Naive thymus-derived CD8-positive, alpha-beta T cell (primary cell): ENCODE measurements around the gene SP8. TPM values are rescaled to one million over a fixed set of nuclear protein-coding genes. Genes with fewer than 3 reads are reported as not detected.
"Not testable (repeated sequence)": the region's sequence is repeated elsewhere in the genome, so short reads cannot be mapped to it uniquely, and the experiment has no call there.

Experiments used
- ATAC-seq, 2 donors: fragments of 150-1000 bp; cut with Tn5 transposase in 1 of 2; sonication (Bioruptor Pico), chemical (Tn5 transposase) in 1 of 2; 1 replicate in 1 of 2; 2 replicates in 1 of 2; pipeline ENCODE4 v1.10.0; 2021; ENCODE audit warnings: mild to moderate bottlenecking in 2 of 2, moderate library complexity in 2 of 2
- POLR2A ChIA-PET: fragments of 350-600 bp; sonication (Branson Sonifier 250); formaldehyde crosslinking; loops from one replicate; lab custom pipeline; 2021; ENCODE audit warnings: antibody characterized with exemption; lab: Charles Lee
- DNase-seq, 10 donors: peaks; one replicate each; pipeline versions ENCODE4 v3.0.0 to v3.0.0-alpha.2; 2020 to 2022
- H3K27ac Mint-ChIP-seq, 10 donors: one replicate each; pipeline ENCODE4 v1.8.0; 2020 to 2022; ENCODE audit warnings: mild to moderate bottlenecking in 10 of 10, mixed read lengths in 10 of 10, moderate library complexity in 4 of 10, inconsistent platforms in 1 of 10
- H3K27me3 Mint-ChIP-seq, 5 donors: one replicate each; pipeline ENCODE4 v1.8.0; 2021 to 2022; ENCODE audit warnings: mixed read lengths in 5 of 5
- H3K36me3 Mint-ChIP-seq, 3 donors: one replicate each; pipeline ENCODE4 v1.8.0; 2020 to 2022; ENCODE audit warnings: mixed read lengths in 3 of 3, mild to moderate bottlenecking in 2 of 3, inconsistent platforms in 1 of 3
- H3K4me1 Mint-ChIP-seq, 4 donors: one replicate each; pipeline ENCODE4 v1.8.0; 2021 to 2022; ENCODE audit warnings: mixed read lengths in 4 of 4
- H3K4me3 Mint-ChIP-seq, 10 donors: one replicate each; pipeline ENCODE4 v1.8.0; 2020 to 2022; ENCODE audit warnings: mild to moderate bottlenecking in 10 of 10, mixed read lengths in 10 of 10, moderate library complexity in 6 of 10, inconsistent platforms in 1 of 10
- H3K9me3 Mint-ChIP-seq, 9 donors: one replicate each; pipeline ENCODE4 v1.8.0; 2020 to 2022; ENCODE audit warnings: mixed read lengths in 9 of 9, mild to moderate bottlenecking in 3 of 9, inconsistent platforms in 1 of 9, moderate library complexity in 1 of 9
- polyA plus RNA-seq, 3 donors: library from polyadenylated mRNA; unstranded; fragments of 300-500 nt; fragmentation: Illumina TruSeq; gene quantifications; one replicate each; pipeline ENCODE4 v1.2.3, GENCODE V29; 2021
- total RNA-seq, 8 experiments: library from RNA in 2 of 8; stranded (reverse) in 2 of 8; gene quantifications; one replicate each; pipeline ENCODE4 v1.2.3 and lab custom pipeline; 2021 to 2026

The SP8 gene
- total RNA-seq (not detected), polyA plus RNA-seq (not detected), total RNA-seq (lab: John Stamatoyannopoulos, UW) (0 to 0.09 (median 0) reads per million in 6 experiments)

- Mint-ChIP-seq H3K4me3 (peak within 1 kb of the TSS; percentile 57 to 84 (median 75)), H3K9me3 (peaks cover 7 to 62% (median 20%) of the 10 kb centered on the region in 9 donors), H3K36me3 (peaks cover 4 to 39% (median 11%) of the 10 kb centered on the region in 3 donors), H3K27ac (peak within 1 kb of the TSS in 3 of 10 donors; percentile 39 to 74 (median 57)), H3K27me3 (peaks cover 52 to 83% (median 70%) of the 10 kb centered on the region in 5 donors), H3K4me1 (peaks cover 13 to 43% (median 28%) of the 10 kb centered on the region in 4 donors)
- POLR2A ChIA-PET, result no interaction called here
- no peak for DNase-seq
- ATAC-seq, result peak; percentile 33 to 42
Measured at GRCh38 chr7:20786779-20787659, at the start of gene SP8. TSS of gene SP8 (minus strand) at chr7:20786886. CDS start at chr7:20786798, 88 bp downstream.

GRCh38 chr7:20836424-20836823 is 49.7 kb upstream of the SP8 start:
- H3K27ac Mint-ChIP-seq, H3K4me1 Mint-ChIP-seq, H3K4me3 Mint-ChIP-seq, ATAC-seq, H3K27me3 Mint-ChIP-seq, H3K36me3 Mint-ChIP-seq, POLR2A ChIA-PET, H3K9me3 Mint-ChIP-seq, DNase-seq: not testable (repeated sequence)

- Mint-ChIP-seq H3K27ac (no peak overlapping the region), H3K27me3 (peaks cover under 1 to 12% (median 5%) of the 10 kb centered on the region in 5 donors), H3K4me1 (no peaks in the 10 kb centered on the region), H3K36me3 (no peaks in the 10 kb centered on the region), H3K9me3 (peaks cover 0 to 2% (median 0%) of the 10 kb centered on the region in 9 donors), H3K4me3 (no peak overlapping the region)
- no peak for DNase-seq
- POLR2A ChIA-PET, result no interaction called here
- ATAC-seq, result no peak
Measured at GRCh38 chr7:20835111-20835750, 48.5 kb upstream of the SP8 start.

- no peaks in the 10 kb centered on the region for H3K36me3 Mint-ChIP-seq
- H3K27ac Mint-ChIP-seq, result no peak overlapping the region
- no peak overlapping the region for H3K4me3 Mint-ChIP-seq
- H3K27me3 Mint-ChIP-seq, result peaks cover 2 to 16% (median 5%) of the 10 kb centered on the region in 5 donors
- H3K4me1 Mint-ChIP-seq, result no peaks in the 10 kb centered on the region
- H3K9me3 Mint-ChIP-seq, result peaks cover 0 to 2% (median 0%) of the 10 kb centered on the region in 9 donors
- ATAC-seq (no peak), DNase-seq (no peak)
- POLR2A ChIA-PET, result no interaction called here
Measured at GRCh38 chr7:20834656-20835055, 48.0 kb upstream of the SP8 start.

GRCh38 chr7:20831956-20832355 is 45.3 kb upstream of the SP8 start:
- Mint-ChIP-seq H3K27ac (no peak overlapping the region), H3K36me3 (no peaks in the 10 kb centered on the region), H3K4me3 (no peak overlapping the region), H3K27me3 (peaks cover 5 to 16% (median 5%) of the 10 kb centered on the region in 5 donors), H3K9me3 (peaks cover 0 to 2% (median 0%) of the 10 kb centered on the region in 9 donors), H3K4me1 (no peaks in the 10 kb centered on the region)
- DNase-seq (no peak), ATAC-seq (no peak)
- POLR2A ChIA-PET, result no interaction called here

GRCh38 chr7:20831451-20831850 is 44.8 kb upstream of the SP8 start:
- H3K9me3 Mint-ChIP-seq, result peaks cover 0 to 2% (median 0%) of the 10 kb centered on the region in 9 donors
- H3K27ac Mint-ChIP-seq, result no peak overlapping the region
- ATAC-seq (no peak), DNase-seq (no peak)
- H3K4me1 Mint-ChIP-seq, result no peaks in the 10 kb centered on the region
- H3K36me3 Mint-ChIP-seq, result no peaks in the 10 kb centered on the region
- no peak overlapping the region for H3K4me3 Mint-ChIP-seq
- POLR2A ChIA-PET, result no interaction called here
- peaks cover 5 to 16% (median 5%) of the 10 kb centered on the region in 5 donors for H3K27me3 Mint-ChIP-seq

GRCh38 chr7:20828947-20829346 is 42.3 kb upstream of the SP8 start:
- Mint-ChIP-seq H3K27me3 (peaks cover 4 to 21% (median 5%) of the 10 kb centered on the region in 5 donors), H3K4me3 (no peak overlapping the region), H3K27ac (no peak overlapping the region), H3K9me3 (peaks cover 0 to 2% (median 0%) of the 10 kb centered on the region in 9 donors), H3K36me3 (no peaks in the 10 kb centered on the region), H3K4me1 (no peaks in the 10 kb centered on the region)
- DNase-seq (no peak), ATAC-seq (no peak)
- POLR2A ChIA-PET, result no interaction called here

- H3K4me1 Mint-ChIP-seq, result no peaks in the 10 kb centered on the region
- POLR2A ChIA-PET, result no interaction called here
Measured at GRCh38 chr7:20827172-20827571, 40.5 kb upstream of the SP8 start.

GRCh38 chr7:20826243-20826642 is 39.6 kb upstream of the SP8 start:
- Mint-ChIP-seq H3K27me3 (peaks cover 0 to 14% (median 3%) of the 10 kb centered on the region in 5 donors), H3K36me3 (no peaks in the 10 kb centered on the region), H3K4me1 (no peaks in the 10 kb centered on the region), H3K4me3 (no peak overlapping the region), H3K27ac (no peak overlapping the region), H3K9me3 (peaks cover 0 to 5% (median 0%) of the 10 kb centered on the region in 9 donors)
- no peak for DNase-seq
- no peak for ATAC-seq
- POLR2A ChIA-PET, result no interaction called here

More at GRCh38 chr7:20827172-20827571, 40.5 kb upstream of the SP8 start:
- no peak for DNase-seq
- ATAC-seq, result no peak
- Mint-ChIP-seq H3K9me3 (peaks cover 0 to under 1% (median 0%) of the 10 kb centered on the region in 9 donors), H3K27ac (peak overlapping the region in 1 of 10 donors; percentile 18), H3K36me3 (no peaks in the 10 kb centered on the region), H3K27me3 (peaks cover 1 to 16% (median 5%) of the 10 kb centered on the region in 5 donors), H3K4me3 (no peak overlapping the region)

GRCh38 chr7:20825555-20825954 is 38.9 kb upstream of the SP8 start:
- H3K4me1 Mint-ChIP-seq, result no peaks in the 10 kb centered on the region
- DNase-seq (no peak), ATAC-seq (no peak)
- POLR2A ChIA-PET, result no interaction called here
- H3K9me3 Mint-ChIP-seq, result peaks cover 0 to 5% (median 0%) of the 10 kb centered on the region in 9 donors
- no peak overlapping the region for H3K4me3 Mint-ChIP-seq
- H3K27me3 Mint-ChIP-seq, result peaks cover 0 to 12% (median 3%) of the 10 kb centered on the region in 5 donors
- H3K36me3 Mint-ChIP-seq, result no peaks in the 10 kb centered on the region
- H3K27ac Mint-ChIP-seq, result no peak overlapping the region

GRCh38 chr7:20821390-20821789 is 34.7 kb upstream of the SP8 start:
- H3K27me3 Mint-ChIP-seq, POLR2A ChIA-PET, H3K36me3 Mint-ChIP-seq, H3K4me1 Mint-ChIP-seq, ATAC-seq, H3K9me3 Mint-ChIP-seq, H3K27ac Mint-ChIP-seq, H3K4me3 Mint-ChIP-seq, DNase-seq: not testable (repeated sequence)

GRCh38 chr7:20816372-20816959 is 29.8 kb upstream of the SP8 start:
- H3K27me3 Mint-ChIP-seq, result peaks cover 2 to 10% (median 4%) of the 10 kb centered on the region in 5 donors
- H3K4me1 Mint-ChIP-seq, result no peaks in the 10 kb centered on the region
- H3K4me3 Mint-ChIP-seq, result no peak overlapping the region
- ATAC-seq, result no peak
- peaks cover 0 to 2% (median 0%) of the 10 kb centered on the region in 9 donors for H3K9me3 Mint-ChIP-seq
- no peaks in the 10 kb centered on the region for H3K36me3 Mint-ChIP-seq
- POLR2A ChIA-PET, result no interaction called here
- no peak for DNase-seq
- no peak overlapping the region for H3K27ac Mint-ChIP-seq
